GM19351 (cell line): Measurements from ENCODE around the gene RNASE9.
"Not testable (repeated sequence)": the region's sequence is repeated elsewhere in the genome, so short reads cannot be mapped to it uniquely, and the experiment has no call there.

Experiments
- ATAC-seq: cut with Tn5 transposase; IDR thresholded peaks from one replicate; pipeline ENCODE4 v1.9.1; 2021; ENCODE audit warnings: mild to moderate bottlenecking, moderate library complexity; ENCODE audit not compliant: unreplicated experiment

The RNASE9 gene

GRCh38 chr14:20524027-20524426 lies 36.8 kb downstream of the RNASE9 start:
- no peak for ATAC-seq

- no peak for ATAC-seq
Measured at GRCh38 chr14:20522332-20522731, 38.5 kb downstream of the RNASE9 start.

- ATAC-seq: no peak
Measured at GRCh38 chr14:20516921-20517320, 43.9 kb downstream of the RNASE9 start.

- ATAC-seq: no peak
Measured at GRCh38 chr14:20515846-20516245, 45.0 kb downstream of the RNASE9 start.

- ATAC-seq: no peak
Measured at GRCh38 chr14:20512177-20512905, 48.5 kb downstream of the RNASE9 start.

GRCh38 chr14:20508367-20508766 lies 52.5 kb downstream of the RNASE9 start:
- ATAC-seq: no peak

GRCh38 chr14:20507537-20507936 lies 53.3 kb downstream of the RNASE9 start:
- ATAC-seq: not testable (repeated sequence)

- not testable (repeated sequence) for ATAC-seq
Measured at GRCh38 chr14:20506752-20507151, 54.1 kb downstream of the RNASE9 start.

GRCh38 chr14:20506276-20506675 lies 54.6 kb downstream of the RNASE9 start:
- not testable (repeated sequence) for ATAC-seq
